Activated CD8-positive, alpha-beta memory T cell treated with anti-CD3 and anti-CD28 coated beads for 1 hour (primary cell): ENCODE data around the gene LLPH.
"Not testable (repeated sequence)": the region's sequence is repeated elsewhere in the genome, so short reads cannot be mapped to it uniquely, and the experiment has no call there.

Experiments used
- DNase-seq, 2 donors: peaks; one replicate each; pipeline ENCODE4 v3.0.0-alpha.2; 2020; ENCODE audit warnings: low read depth in 1 of 2; ENCODE audit errors: extremely low read depth in 1 of 2

The LLPH gene

DNA sequence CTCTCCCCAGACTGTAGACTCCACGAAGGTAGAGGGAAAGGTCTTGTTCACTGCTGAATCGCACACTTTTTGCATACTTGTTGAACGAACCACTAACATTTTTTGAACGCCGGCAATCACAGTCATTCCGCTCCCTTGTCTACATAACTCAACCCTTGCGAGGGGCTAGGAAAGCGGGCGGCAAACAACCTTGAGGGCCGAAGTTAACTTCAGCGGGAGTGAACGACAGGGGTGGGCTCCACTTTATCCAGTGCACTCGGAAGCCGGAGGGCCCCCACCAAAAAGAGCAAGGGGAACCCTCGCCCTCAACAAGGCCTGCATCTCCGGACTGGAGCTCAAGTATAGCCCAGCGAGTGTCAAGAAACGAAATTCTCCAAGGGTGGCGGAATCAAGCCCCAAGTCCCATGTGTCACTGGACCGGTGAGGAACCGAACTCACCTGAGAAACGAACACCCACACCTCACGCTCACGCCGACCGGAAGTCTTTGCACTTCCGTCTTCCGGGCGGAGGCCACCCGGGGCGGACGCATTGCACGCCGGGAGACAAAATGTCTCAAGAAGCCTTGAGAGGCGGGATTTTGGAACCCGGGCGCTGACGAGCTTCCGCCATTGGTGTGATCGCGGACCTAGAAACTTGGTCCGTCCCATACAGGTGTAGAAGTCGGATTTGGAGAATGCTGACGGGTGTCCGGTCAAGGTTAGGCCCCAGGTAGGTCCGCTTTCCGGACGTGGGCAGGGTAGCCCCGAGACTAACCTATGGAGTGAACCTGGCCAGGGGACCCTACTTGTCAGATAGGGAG is at the start of gene LLPH:
Gene LLPH (minus strand): TSS at position 484 of the 800 bp plus-strand sequence. CDS start 1,644 bp downstream, outside the sequence.
- peak; percentile 57 to 80 for DNase-seq

DNA sequence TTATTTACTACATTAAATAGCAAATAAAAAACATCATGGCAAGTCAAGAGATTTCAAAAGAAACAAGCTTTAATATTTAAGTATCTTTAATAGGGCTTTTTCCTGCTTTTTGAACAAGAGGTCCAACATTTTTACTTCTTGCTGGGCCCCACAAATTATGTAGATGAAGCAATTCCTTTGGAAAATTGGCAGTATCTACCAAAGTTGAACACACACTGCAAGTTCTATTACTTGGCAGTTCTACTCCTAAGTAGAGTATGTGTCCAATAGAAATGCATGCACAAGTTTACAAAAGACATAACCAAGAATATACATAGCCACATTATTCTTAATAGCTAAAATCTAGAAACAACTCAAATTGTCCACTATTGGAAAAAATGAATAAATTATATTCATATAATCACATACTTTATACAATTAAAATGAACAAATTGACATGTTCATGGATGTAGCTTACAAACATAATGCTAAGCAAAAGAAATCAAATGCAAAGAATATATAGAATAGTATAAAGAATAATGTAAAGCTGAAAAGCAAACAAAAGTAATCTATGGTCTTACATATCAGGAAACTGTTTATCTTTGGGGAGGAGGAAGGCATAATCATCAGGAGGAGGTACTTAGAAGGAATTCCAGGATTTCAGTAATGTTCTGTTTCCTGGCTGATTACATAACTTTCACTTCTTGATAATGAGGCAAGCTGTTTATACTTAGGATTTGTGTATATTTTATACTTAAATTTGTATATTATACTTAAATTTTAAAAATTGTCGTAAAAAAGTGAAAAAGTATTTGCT is 45.8 kb upstream of the LLPH start:
- no peak for DNase-seq

DNA sequence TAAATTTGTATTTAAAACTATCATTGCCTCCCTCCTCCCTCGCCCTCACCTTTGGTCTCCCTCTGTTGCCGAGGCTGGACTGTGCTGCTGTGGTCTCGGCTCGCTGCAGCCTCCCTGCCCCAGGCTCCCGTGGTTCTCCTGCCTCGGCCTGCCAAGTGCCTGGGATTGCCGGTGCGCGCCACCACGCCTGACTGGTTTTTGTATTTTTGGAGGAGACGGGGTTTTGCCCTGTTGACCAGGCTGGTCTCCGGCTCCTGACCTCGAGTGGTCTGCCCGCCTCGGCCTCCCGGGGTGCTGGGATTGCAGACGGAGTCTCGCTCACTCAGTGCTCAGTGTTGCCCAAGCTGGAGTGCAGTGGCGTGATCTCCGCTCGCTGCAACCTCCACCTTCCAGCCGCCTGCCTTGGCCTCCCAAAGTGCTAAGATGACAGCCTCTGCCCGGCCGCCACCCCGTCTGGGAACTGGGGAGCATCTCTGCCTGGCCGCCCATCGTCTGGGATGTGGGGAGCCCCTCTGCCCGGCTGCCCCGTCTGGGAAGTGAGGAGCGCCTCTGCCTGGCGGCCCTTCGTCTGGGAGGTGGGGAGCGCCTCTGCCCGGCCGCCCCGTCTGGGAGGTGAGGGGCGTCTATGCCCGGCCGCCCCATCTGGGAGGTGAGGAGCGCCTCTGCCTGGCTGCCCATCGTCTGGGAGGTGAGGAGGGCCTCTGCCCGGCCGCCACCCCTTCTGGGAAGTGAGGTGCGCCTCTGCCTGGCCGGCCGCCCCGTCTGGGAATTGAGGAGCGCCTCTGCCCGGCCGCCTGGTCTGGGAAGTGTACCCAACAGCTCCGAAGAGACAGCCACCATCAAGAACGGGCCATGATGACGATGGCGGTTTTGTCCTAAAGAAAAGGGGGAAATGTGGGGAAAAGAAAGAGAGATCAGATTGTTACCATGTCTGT is 44.1 kb upstream of the LLPH start:
- not testable (repeated sequence) for DNase-seq

GRCh38 chr12:66170606-66171005 is 40.1 kb upstream of the LLPH start:
- no peak for DNase-seq

DNA sequence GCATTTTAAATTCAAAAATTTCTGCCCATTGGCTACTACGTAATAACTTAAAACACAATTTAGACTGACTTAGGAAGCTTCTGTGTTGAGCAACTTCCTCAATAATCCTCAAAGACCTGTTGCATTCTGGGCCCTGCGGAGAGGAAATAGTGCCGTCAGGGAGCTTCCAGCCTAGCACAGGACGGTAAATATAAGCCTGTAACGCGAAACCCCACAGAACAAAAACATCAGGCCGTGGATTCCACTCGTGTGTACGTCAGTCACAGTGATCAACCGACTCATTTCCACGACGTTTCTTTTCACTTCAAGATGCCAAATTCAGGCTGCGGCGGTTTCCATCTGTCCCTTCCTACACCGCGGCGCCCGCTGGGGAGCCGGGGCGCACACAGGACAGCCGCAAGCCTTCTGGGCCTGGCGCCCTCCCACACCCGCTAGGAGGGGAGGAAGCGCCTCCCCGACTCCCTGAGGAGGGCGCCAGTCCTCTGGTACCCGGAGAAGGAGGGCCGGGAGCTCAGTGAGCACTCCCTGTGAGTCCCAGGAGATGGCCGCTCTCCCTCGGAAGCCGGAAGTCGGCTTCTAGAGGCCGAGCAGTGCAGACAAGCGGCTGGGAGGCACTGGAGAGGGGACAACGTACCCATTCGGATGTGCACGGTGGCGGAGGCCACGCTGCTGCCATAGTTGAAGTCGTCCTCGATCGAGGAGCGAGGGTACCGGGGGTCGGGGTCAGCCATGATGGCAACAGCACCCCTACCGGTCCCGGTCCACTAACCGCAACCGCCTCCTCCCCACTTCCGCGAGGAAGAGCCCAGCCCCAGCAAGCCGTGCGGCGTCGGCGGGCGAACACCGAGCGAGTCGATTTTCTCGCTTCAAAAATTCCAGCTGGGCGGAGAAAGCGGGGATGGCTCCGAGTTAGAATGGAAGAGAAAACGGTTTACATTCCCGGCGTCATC is 38.9 kb upstream of the LLPH start, which contains the start of gene TMBIM4:
Gene TMBIM4 (minus strand): TSS at position 776 of the 950 bp plus-strand sequence. CDS start 45 bp downstream, at position 731.
- peak; percentile 49 to 73 for DNase-seq

DNA sequence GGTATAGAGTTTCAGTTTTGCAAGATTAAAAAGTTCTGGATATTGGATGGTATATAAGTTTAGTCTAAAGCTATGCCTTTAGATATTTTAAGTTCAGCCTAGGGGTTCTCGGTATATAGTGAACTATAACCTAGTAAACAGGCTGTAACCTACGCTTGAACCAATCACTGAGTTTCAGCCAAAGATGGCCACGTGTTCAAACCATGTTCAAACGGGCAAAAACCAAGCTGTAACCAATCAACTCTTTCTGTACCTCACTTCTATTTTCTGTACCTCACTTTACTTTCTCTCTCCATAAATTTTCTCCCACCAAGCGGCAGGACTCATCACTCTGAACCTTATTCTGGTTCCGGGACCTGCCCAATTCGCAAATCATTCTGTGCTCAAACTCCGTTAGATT is 37.9 kb upstream of the LLPH start:
- no peak for DNase-seq

- DNase-seq, result no peak
Observed at GRCh38 chr12:66166561-66166960, 36.0 kb upstream of the LLPH start.

GRCh38 chr12:66165141-66165540 is 34.6 kb upstream of the LLPH start:
- no peak for DNase-seq

DNA sequence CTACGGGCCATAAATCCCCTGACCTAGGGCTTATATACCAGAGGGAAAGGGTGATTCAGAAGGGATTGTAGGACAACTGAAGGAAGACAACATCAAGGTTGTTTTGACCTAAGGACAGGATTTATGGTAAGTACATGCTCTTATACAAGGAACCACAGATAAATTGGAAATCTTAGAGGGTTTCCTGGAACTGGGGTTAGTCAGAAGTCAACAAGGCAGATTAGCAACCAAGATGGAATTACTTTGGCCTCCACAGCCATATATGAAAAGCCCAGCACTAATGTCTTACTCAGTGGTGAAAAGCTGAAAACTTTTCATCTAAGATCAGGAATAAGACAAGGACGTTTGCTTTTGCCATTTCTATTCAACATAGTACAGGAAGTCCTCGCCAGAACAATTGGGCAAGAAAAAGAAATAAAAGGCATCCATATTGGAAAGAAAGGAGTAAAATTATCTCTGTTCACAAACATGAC is 33.8 kb upstream of the LLPH start:
- no peak for DNase-seq

DNA sequence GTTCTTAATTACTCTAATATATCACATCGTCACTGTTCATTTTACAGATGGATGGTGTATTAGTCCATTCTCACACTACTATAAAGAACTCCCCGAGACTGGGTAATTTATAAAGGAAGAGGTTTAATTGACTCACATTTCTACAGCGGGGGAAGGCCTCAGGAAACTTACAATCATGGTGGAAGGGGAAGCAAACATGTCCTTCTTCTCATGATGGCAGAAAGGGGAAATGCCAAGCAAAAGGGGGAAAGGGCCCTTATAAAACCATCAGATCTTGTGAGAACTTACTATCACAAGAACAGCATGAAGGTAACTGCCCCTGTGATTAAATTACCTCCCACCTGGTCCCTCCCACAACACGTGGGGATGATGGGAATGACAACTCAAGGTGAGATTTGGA is 32.7 kb upstream of the LLPH start:
- no peak for DNase-seq

- DNase-seq, result no peak
Observed at GRCh38 chr12:66162701-66163100, 32.2 kb upstream of the LLPH start.

- no peak for DNase-seq
Observed at GRCh38 chr12:66160704-66161103, 30.2 kb upstream of the LLPH start.

DNA sequence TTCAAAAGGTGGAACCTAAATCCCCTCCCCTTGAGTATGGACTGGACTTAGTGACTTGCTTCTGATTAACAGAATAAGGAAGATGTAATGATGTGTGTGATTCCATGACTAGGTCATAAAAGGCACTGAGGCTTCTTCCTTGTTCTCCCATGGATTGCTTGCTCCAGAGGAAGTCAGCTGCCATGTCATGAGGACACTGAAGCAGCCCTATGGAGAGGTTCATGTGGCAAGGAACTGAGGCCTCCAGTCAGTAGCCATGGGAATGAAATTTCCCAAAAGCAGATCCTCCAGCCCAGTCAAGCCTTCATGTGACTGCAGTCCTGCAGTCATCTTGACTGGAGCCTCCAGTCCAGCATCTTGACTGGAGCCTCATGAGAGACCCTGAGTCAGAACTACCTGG is 28.6 kb upstream of the LLPH start:
- no peak for DNase-seq

DNA sequence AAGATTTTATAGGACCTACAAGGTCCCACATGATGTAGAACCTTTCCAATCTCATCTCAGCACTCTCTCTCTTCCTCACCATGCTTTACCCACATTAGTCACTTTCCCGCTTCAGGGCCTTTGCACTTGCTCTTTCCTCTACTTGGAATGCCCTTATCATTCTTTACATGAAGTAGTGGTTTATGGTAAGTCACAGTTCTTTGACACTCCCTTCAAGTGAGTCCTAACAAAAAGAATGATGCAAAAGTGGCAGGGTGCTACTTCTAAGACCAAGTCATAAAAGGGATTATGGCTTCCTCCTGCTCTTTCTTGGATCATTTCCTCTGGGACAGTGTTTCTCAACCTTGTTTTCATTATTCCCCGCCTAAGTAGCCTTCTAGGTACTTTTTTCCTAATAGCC is 26.1 kb upstream of the LLPH start:
- no peak for DNase-seq

- no peak for DNase-seq
Observed at GRCh38 chr12:66154776-66155175, 24.2 kb upstream of the LLPH start.

DNA sequence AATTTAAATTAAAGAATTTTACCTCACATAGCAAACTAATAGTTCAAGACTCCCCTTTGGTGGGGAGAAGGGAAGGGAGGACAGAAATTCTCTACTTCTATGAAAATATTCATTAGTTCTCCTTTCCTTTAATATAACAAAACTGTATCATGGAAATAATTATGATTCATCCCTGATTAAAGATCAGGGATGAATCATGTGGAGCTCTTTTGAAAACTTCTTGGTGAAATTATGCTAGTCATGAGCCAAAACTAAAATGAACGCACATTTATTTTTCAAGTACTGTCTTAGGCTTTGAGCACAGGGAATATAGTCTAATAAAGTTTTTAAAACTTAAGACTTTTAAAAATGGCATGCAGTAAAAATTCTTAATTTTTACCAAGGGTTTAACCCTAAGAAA is 22.2 kb upstream of the LLPH start:
- DNase-seq, result no peak

GRCh38 chr12:66149702-66150398 is 19.3 kb upstream of the LLPH start:
- no peak for DNase-seq

- no peak for DNase-seq
Observed at GRCh38 chr12:66144791-66145754, 14.5 kb upstream of the LLPH start.
